ENCODE measurements around the gene KCNH3. TPM values are rescaled to one million over a fixed set of nuclear protein-coding genes. Genes with fewer than 3 reads are reported as not detected.

The KCNH3 gene
- total and polyA plus RNA-seq, 2 of the 4 experiments (the other 2 are of a cell fraction), result 0.10 TPM; not detected in 1

GRCh38 chr12:49548822-49549648 is 10.2 kb downstream of the KCNH3 start:
- intact Hi-C loops (cut with micrococcal nuclease), result no loop called here
- Histone ChIP-seq H4K91ac (ENCODE audit: insufficient read depth, low read depth, low read length) (no peak overlapping the region), H2AFZ (replicated peaks; ENCODE audit: low read length, poor library complexity) (peak overlapping the region; percentile 89), H3K9ac (ENCODE audit: low read depth, low read length) (no peak overlapping the region), H3K14ac (replicated peaks; ENCODE audit: low read depth, low read length) (no peak overlapping the region), H2AK5ac (ENCODE audit: low read depth, low read length) (no peak overlapping the region), H2BK15ac (ENCODE audit: low read depth, low read length) (no peak overlapping the region), H3K36me3 (ENCODE audit: control insufficient read depth, insufficient read depth, low read length) (no peaks in the 10 kb centered on the region), H2AK9ac (replicated peaks; ENCODE audit: low read depth, low read length, poor library complexity) (peak overlapping the region; percentile 69), H3K4me1 (ENCODE audit: control insufficient read depth, insufficient read depth, low read length) (peaks cover 3% of the 10 kb centered on the region; the same call in 1 of the 2 replicates), H3K9me1 (ENCODE audit: insufficient read depth, low read length) (no peaks in the 10 kb centered on the region), H3K56ac (ENCODE audit: extremely low read depth, insufficient read depth, low read length) (no peak overlapping the region), H3K27me3 (ENCODE audit: control insufficient read depth, insufficient read depth, low read length) (peaks cover 79% of the 10 kb centered on the region), H3K9me3 (ENCODE audit: control insufficient read depth, insufficient read depth, low read length) (no peaks in the 10 kb centered on the region), H4K5ac (ENCODE audit: low read depth, low read length) (no peak overlapping the region), H3K4me2 (ENCODE audit: low read depth, low read length) (peak overlapping the region; percentile 65; the same call in 1 of the 2 replicates), H2BK5ac (ENCODE audit: low read depth, low read length, poor library complexity, severe bottlenecking) (no peak overlapping the region), H3K4me3 (ENCODE audit: insufficient read depth, low read depth, low read length) (no peak overlapping the region; the same call in 1 of the 2 replicates), H4K8ac (ENCODE audit: low read depth in 2 of 2, low read length in 2 of 2) (peak overlapping the region; percentile 30 to 47; a peak in 2 of 4 replicates), H3K4ac (ENCODE audit: low read depth, low read length) (no peak overlapping the region), H4K20me1 (ENCODE audit: insufficient read depth, low read length) (no peaks in the 10 kb centered on the region), H3K27ac (ENCODE audit: insufficient read depth, low read length) (no peak overlapping the region), H3K23ac (ENCODE audit: low read depth, low read length) (no peak overlapping the region), H3K18ac (ENCODE audit: low read depth, low read length) (no peak overlapping the region), H2BK20ac (ENCODE audit: low read depth, low read length) (no peak overlapping the region), H2BK120ac (ENCODE audit: low read depth, low read length) (no peak overlapping the region), H3K79me1 (ENCODE audit: low read depth in 1 of 2, low read length in 2 of 2) (no peaks in the 10 kb centered on the region)
- no TSS peak for BruUV-seq (replicated peaks)
- no peak for TF ChIP-seq RAD21 (IDR thresholded peaks at IDR 0.05; ENCODE audit: low read length)
- TF ChIP-seq CTCF (conservative IDR thresholded peaks at IDR 0.05; ENCODE audit: low read depth, low read length), result peak; percentile 36
- dilution Hi-C loops (cut with HindIII; ENCODE audit: low sequenced_read_pairs, unreplicated experiment), result no loop called here
- CTCF ChIA-PET, result interaction anchor here (0.7 kb wide), 1 partner anchor 31 kb away, joined by 3 read pairs; no protein-coding TSS in a partner anchor
- ATAC-seq (ENCODE audit: low read depth) (peak; percentile 44), DNase-seq (no peak)
- POLR2A ChIA-PET (ENCODE audit: unreplicated experiment), result no interaction called here
- in situ Hi-C loops (cut with MboI; ENCODE audit: low sequenced_read_pairs), result no loop called here
- 25% methylated on average over 34 of the region's 70 CpGs; no CpG with 5 or more reads in 1 of the 2 experiments for WGBS, 2 experiments (ENCODE audit: extremely low coverage in 2 of 2, insufficient read length in 1 of 2)
